ENCODE data around the gene NDRG2. TPM values are rescaled to one million over a fixed set of nuclear protein-coding genes. Genes with fewer than 3 reads are reported as not detected.

NDRG2 gene
- 10 to 100 TPM; 10.9 to 40.0 (median 19.9) TPM for polyA plus RNA-seq

- Mint-ChIP-seq H3K27ac (peak within 1 kb of the TSS in 5 of 6 donors; percentile 19 to 59 (median 52)), H3K9me3 (no peaks in the 10 kb centered on the region), H3K4me1 (peaks cover 11 to 20% of the 10 kb centered on the region in 2 donors), H3K4me3 (peak within 1 kb of the TSS; percentile 83 to 93 (median 87)), H3K36me3 (peaks cover 0 to 12% (median 4%) of the 10 kb centered on the region in 3 donors), H3K27me3 (ENCODE audit: low read depth in 3 of 3) (peaks cover 4 to 11% (median 6%) of the 10 kb centered on the region in 3 donors)
- peak; percentile 59 to 68 (median 65) for DNase-seq
These were observed at the start of gene NDRG2 for GRCh38 chr14:21024585-21025370. TSS of gene NDRG2 (minus strand) at chr14:21025061. CDS start at chr14:21023315, 1,746 bp downstream.

GRCh38 chr14:21073921-21074320 is 49.1 kb upstream of the NDRG2 start:
- H3K27ac Mint-ChIP-seq: no peak overlapping the region
- no peak overlapping the region for H3K4me3 Mint-ChIP-seq
- DNase-seq: no peak
- H3K9me3 Mint-ChIP-seq: no peaks in the 10 kb centered on the region
- peaks cover 14 to 23% (median 21%) of the 10 kb centered on the region in 3 donors for H3K27me3 Mint-ChIP-seq (ENCODE audit: low read depth in 3 of 3)
- peaks cover 27 to 30% of the 10 kb centered on the region in 2 donors for H3K4me1 Mint-ChIP-seq
- H3K36me3 Mint-ChIP-seq: no peaks in the 10 kb centered on the region

DNA sequence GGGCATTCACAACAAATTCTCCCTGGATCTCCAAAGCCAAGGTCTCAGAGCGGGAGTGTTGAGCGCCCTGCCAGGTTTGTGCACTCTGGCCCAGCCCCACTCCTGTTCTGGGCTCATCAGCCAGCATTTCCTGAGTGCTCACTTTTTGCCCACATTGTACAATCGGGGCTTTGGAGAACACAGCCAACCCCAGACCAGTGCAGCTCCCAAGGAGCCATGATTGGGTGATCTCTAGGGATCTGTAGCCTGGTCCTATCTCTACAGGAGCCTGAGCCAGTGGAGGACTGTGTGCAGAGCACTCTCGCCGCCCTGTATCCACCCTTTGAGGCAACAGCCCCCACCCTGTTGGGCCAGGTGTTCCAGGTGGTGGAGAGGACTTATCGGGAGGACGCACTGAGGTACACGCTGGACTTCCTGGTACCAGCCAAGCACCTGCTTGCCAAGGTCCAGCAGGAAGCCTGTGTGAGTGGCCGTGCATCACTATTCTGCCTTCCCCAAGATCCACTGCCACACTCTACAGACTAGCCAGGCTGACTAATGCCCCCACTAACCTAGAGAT is 48.0 kb upstream of the NDRG2 start:
- H3K4me1 Mint-ChIP-seq: peaks cover 34 to 37% of the 10 kb centered on the region in 2 donors
- H3K9me3 Mint-ChIP-seq: no peaks in the 10 kb centered on the region
- DNase-seq: no peak
- no peak overlapping the region for H3K27ac Mint-ChIP-seq
- H3K36me3 Mint-ChIP-seq: no peaks in the 10 kb centered on the region
- H3K27me3 Mint-ChIP-seq (ENCODE audit: low read depth in 3 of 3): peaks cover 21 to 29% (median 26%) of the 10 kb centered on the region in 3 donors
- peak overlapping the region in 3 of 5 donors; percentile 5 to 90 (median 46) for H3K4me3 Mint-ChIP-seq

- no peaks in the 10 kb centered on the region for H3K9me3 Mint-ChIP-seq
- H3K27me3 Mint-ChIP-seq (ENCODE audit: low read depth in 3 of 3): peaks cover 27 to 29% (median 27%) of the 10 kb centered on the region in 3 donors
- H3K36me3 Mint-ChIP-seq: no peaks in the 10 kb centered on the region
- peak overlapping the region in 3 of 6 donors; percentile 24 to 53 (median 35) for H3K27ac Mint-ChIP-seq
- no peak for DNase-seq
- peaks cover 34 to 37% of the 10 kb centered on the region in 2 donors for H3K4me1 Mint-ChIP-seq
- peak overlapping the region; percentile 85 to 90 (median 89) for H3K4me3 Mint-ChIP-seq
These were observed 47.2 kb upstream of the NDRG2 start for GRCh38 chr14:21072031-21072473.

- Mint-ChIP-seq H3K4me1 (peaks cover 34 to 37% of the 10 kb centered on the region in 2 donors), H3K9me3 (no peaks in the 10 kb centered on the region), H3K27me3 (ENCODE audit: low read depth in 3 of 3) (peaks cover 27 to 29% (median 29%) of the 10 kb centered on the region in 3 donors), H3K27ac (peak overlapping the region in 4 of 6 donors; percentile 35 to 77 (median 62)), H3K36me3 (no peaks in the 10 kb centered on the region), H3K4me3 (peak overlapping the region; percentile 85 to 90 (median 89))
- DNase-seq: peak; percentile 37 to 38 (median 38)
These were observed 46.6 kb upstream of the NDRG2 start for GRCh38 chr14:21071225-21072030.

GRCh38 chr14:21070610-21071224 is 45.9 kb upstream of the NDRG2 start:
- H3K4me3 Mint-ChIP-seq: peak overlapping the region; percentile 85 to 90 (median 89)
- peaks cover 27 to 29% (median 29%) of the 10 kb centered on the region in 3 donors for H3K27me3 Mint-ChIP-seq (ENCODE audit: low read depth in 3 of 3)
- no peaks in the 10 kb centered on the region for H3K36me3 Mint-ChIP-seq
- peaks cover 34 to 37% of the 10 kb centered on the region in 2 donors for H3K4me1 Mint-ChIP-seq
- H3K9me3 Mint-ChIP-seq: no peaks in the 10 kb centered on the region
- peak overlapping the region in 5 of 6 donors; percentile 45 to 77 (median 52) for H3K27ac Mint-ChIP-seq
- peak in 2 of 3 donors; percentile 18 to 36 for DNase-seq

GRCh38 chr14:21070083-21070609 is 45.3 kb upstream of the NDRG2 start, which contains the start of gene ARHGEF40:
TSS of gene ARHGEF40 (plus strand) at chr14:21070304. CDS start at chr14:21070397, 93 bp downstream.
- Mint-ChIP-seq H3K9me3 (no peaks in the 10 kb centered on the region), H3K27ac (peak within 1 kb of the TSS in 5 of 6 donors; percentile 45 to 77 (median 62)), H3K4me1 (peaks cover 34 to 37% of the 10 kb centered on the region in 2 donors), H3K36me3 (no peaks in the 10 kb centered on the region), H3K4me3 (peak within 1 kb of the TSS; percentile 85 to 90 (median 89)), H3K27me3 (ENCODE audit: low read depth in 3 of 3) (peaks cover 30 to 34% (median 30%) of the 10 kb centered on the region in 3 donors)
- DNase-seq: peak in 2 of 3 donors; percentile 11 to 15

GRCh38 chr14:21069388-21070082 is 44.7 kb upstream of the NDRG2 start:
- Mint-ChIP-seq H3K4me3 (peak overlapping the region; percentile 74 to 82 (median 81)), H3K27ac (peak overlapping the region in 4 of 6 donors; percentile 5 to 69 (median 53)), H3K9me3 (no peaks in the 10 kb centered on the region), H3K4me1 (peaks cover 34 to 37% of the 10 kb centered on the region in 2 donors), H3K36me3 (no peaks in the 10 kb centered on the region), H3K27me3 (ENCODE audit: low read depth in 3 of 3) (peaks cover 30 to 36% (median 35%) of the 10 kb centered on the region in 3 donors)
- DNase-seq: peak in 2 of 3 donors; percentile 9 to 15

DNA sequence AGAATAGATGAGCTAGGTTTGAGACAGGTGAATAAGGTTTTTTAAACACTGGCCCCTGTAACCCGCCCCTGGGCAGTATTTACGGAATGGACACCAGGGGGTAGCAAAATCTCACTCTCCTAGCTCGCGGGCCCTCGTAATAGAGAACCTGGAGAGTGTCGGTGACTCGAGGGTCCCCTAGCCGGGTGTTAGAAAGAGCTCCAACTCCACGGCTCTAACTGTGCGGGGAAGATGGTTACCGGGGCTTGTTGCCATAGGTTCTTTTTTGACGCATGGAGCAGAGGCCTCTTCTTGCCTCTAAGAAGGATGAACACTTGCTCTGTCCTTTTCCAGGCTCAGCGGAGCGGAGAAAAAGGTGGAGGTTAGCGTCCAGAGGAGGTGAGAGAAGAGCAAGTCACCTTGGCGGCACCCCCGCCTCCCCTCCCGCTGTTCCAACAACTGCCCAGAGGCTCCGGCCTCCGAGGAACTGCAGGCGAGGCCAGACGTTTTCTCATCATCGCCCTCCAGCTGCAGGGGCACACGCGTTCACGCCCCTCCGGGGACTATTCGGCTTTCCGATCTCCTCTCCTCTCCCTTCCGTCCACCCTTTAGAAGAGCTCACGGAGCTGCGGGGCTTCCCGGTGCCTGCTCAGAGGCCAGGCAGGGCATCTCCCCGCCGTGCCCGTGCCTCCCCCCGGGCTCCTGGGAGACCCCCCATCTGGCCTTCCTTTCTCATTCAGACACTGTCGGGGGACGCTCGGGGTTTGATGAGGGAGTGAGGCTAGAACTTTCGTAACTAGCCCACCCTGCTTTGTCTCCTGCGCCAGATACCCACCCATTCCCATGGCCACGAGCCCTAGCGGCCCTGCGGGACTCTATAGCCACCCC is 43.9 kb upstream of the NDRG2 start:
- H3K36me3 Mint-ChIP-seq: no peaks in the 10 kb centered on the region
- H3K27me3 Mint-ChIP-seq (ENCODE audit: low read depth in 3 of 3): peaks cover 30 to 38% (median 35%) of the 10 kb centered on the region in 3 donors
- no peaks in the 10 kb centered on the region for H3K9me3 Mint-ChIP-seq
- H3K4me1 Mint-ChIP-seq: peaks cover 34 to 37% of the 10 kb centered on the region in 2 donors
- H3K4me3 Mint-ChIP-seq: peak overlapping the region; percentile 74 to 82 (median 81)
- peak overlapping the region in 4 of 6 donors; percentile 12 to 61 (median 45) for H3K27ac Mint-ChIP-seq
- peak; percentile 52 to 58 (median 55) for DNase-seq

GRCh38 chr14:21066882-21067502 is 42.1 kb upstream of the NDRG2 start:
- H3K4me1 Mint-ChIP-seq: peaks cover 31 to 33% of the 10 kb centered on the region in 2 donors
- H3K4me3 Mint-ChIP-seq: no peak overlapping the region
- no peaks in the 10 kb centered on the region for H3K36me3 Mint-ChIP-seq
- H3K9me3 Mint-ChIP-seq: no peaks in the 10 kb centered on the region
- no peak overlapping the region for H3K27ac Mint-ChIP-seq
- DNase-seq: no peak
- peaks cover 24 to 44% (median 31%) of the 10 kb centered on the region in 3 donors for H3K27me3 Mint-ChIP-seq (ENCODE audit: low read depth in 3 of 3)

- no peak overlapping the region for H3K4me3 Mint-ChIP-seq
- peaks cover 2 to 3% of the 10 kb centered on the region in 2 donors for H3K4me1 Mint-ChIP-seq
- H3K9me3 Mint-ChIP-seq: no peaks in the 10 kb centered on the region
- DNase-seq: no peak
- H3K27me3 Mint-ChIP-seq (ENCODE audit: low read depth in 3 of 3): peaks cover 7 to 25% (median 20%) of the 10 kb centered on the region in 3 donors
- no peaks in the 10 kb centered on the region for H3K36me3 Mint-ChIP-seq
- H3K27ac Mint-ChIP-seq: no peak overlapping the region
These were observed 38.6 kb upstream of the NDRG2 start for GRCh38 chr14:21063479-21063878.
